ENCODE data around the gene SCUBE3.
A peak's percentile ranks its signal among the peaks of the same experiment; 100 is the strongest.

Gene SCUBE3

GRCh38 chr6:35213824-35214756 is at the start of gene SCUBE3:
SCUBE3 (plus strand) TSS chr6:35213956; CDS start chr6:35214419, 463 bp downstream.
- peak; percentile 44 for DNase-seq
- Mint-ChIP-seq H3K27ac (no peak within 1 kb of the TSS), H3K9me3 (no peaks in the 10 kb centered on the region), H3K4me1 (ENCODE audit: low read depth) (peaks cover 6% of the 10 kb centered on the region), H3K36me3 (ENCODE audit: low read depth) (no peaks in the 10 kb centered on the region), H3K27me3 (peaks cover 75% of the 10 kb centered on the region), H3K4me3 (peak within 1 kb of the TSS; percentile 50)

GRCh38 chr6:35164277-35164676 is 49.5 kb upstream of the SCUBE3 start:
- H3K36me3 Mint-ChIP-seq (ENCODE audit: low read depth), result no peaks in the 10 kb centered on the region
- H3K27ac Mint-ChIP-seq, result no peak overlapping the region
- DNase-seq, result no peak
- H3K4me1 Mint-ChIP-seq (ENCODE audit: low read depth), result peaks cover 2% of the 10 kb centered on the region
- H3K27me3 Mint-ChIP-seq, result peaks cover 27% of the 10 kb centered on the region
- no peak overlapping the region for H3K4me3 Mint-ChIP-seq
- H3K9me3 Mint-ChIP-seq, result no peaks in the 10 kb centered on the region

- no peak overlapping the region for H3K27ac Mint-ChIP-seq
- DNase-seq, result no peak
- peaks cover 2% of the 10 kb centered on the region for H3K4me1 Mint-ChIP-seq (ENCODE audit: low read depth)
- no peaks in the 10 kb centered on the region for H3K36me3 Mint-ChIP-seq (ENCODE audit: low read depth)
- H3K27me3 Mint-ChIP-seq, result peaks cover 27% of the 10 kb centered on the region
- no peak overlapping the region for H3K4me3 Mint-ChIP-seq
- H3K9me3 Mint-ChIP-seq, result peaks cover 4% of the 10 kb centered on the region
Observed at GRCh38 chr6:35164868-35165267, 48.9 kb upstream of the SCUBE3 start.

GRCh38 chr6:35165630-35166071 is 48.1 kb upstream of the SCUBE3 start:
- H3K4me1 Mint-ChIP-seq (ENCODE audit: low read depth), result peaks cover 2% of the 10 kb centered on the region
- H3K9me3 Mint-ChIP-seq, result peaks cover 4% of the 10 kb centered on the region
- peaks cover 27% of the 10 kb centered on the region for H3K27me3 Mint-ChIP-seq
- no peak overlapping the region for H3K27ac Mint-ChIP-seq
- DNase-seq, result no peak
- H3K36me3 Mint-ChIP-seq (ENCODE audit: low read depth), result no peaks in the 10 kb centered on the region
- H3K4me3 Mint-ChIP-seq, result no peak overlapping the region

GRCh38 chr6:35166116-35166515 is 47.6 kb upstream of the SCUBE3 start:
- Mint-ChIP-seq H3K27me3 (peaks cover 27% of the 10 kb centered on the region), H3K4me1 (ENCODE audit: low read depth) (peaks cover 2% of the 10 kb centered on the region), H3K36me3 (ENCODE audit: low read depth) (no peaks in the 10 kb centered on the region), H3K9me3 (peaks cover 4% of the 10 kb centered on the region), H3K27ac (no peak overlapping the region), H3K4me3 (no peak overlapping the region)
- DNase-seq, result no peak

- no peak overlapping the region for H3K4me3 Mint-ChIP-seq
- no peak for DNase-seq
- no peaks in the 10 kb centered on the region for H3K36me3 Mint-ChIP-seq (ENCODE audit: low read depth)
- peaks cover 4% of the 10 kb centered on the region for H3K9me3 Mint-ChIP-seq
- no peak overlapping the region for H3K27ac Mint-ChIP-seq
- H3K4me1 Mint-ChIP-seq (ENCODE audit: low read depth), result peaks cover 2% of the 10 kb centered on the region
- peaks cover 27% of the 10 kb centered on the region for H3K27me3 Mint-ChIP-seq
Observed at GRCh38 chr6:35166520-35166919, 47.2 kb upstream of the SCUBE3 start.

- peaks cover 4% of the 10 kb centered on the region for H3K9me3 Mint-ChIP-seq
- H3K27ac Mint-ChIP-seq, result no peak overlapping the region
- H3K4me1 Mint-ChIP-seq (ENCODE audit: low read depth), result peaks cover 2% of the 10 kb centered on the region
- H3K36me3 Mint-ChIP-seq (ENCODE audit: low read depth), result no peaks in the 10 kb centered on the region
- H3K4me3 Mint-ChIP-seq, result no peak overlapping the region
- peaks cover 26% of the 10 kb centered on the region for H3K27me3 Mint-ChIP-seq
- no peak for DNase-seq
Observed at GRCh38 chr6:35167505-35167904, 46.3 kb upstream of the SCUBE3 start.

GRCh38 chr6:35168461-35168861 is 45.3 kb upstream of the SCUBE3 start:
- Mint-ChIP-seq H3K4me1 (ENCODE audit: low read depth) (peaks cover 2% of the 10 kb centered on the region), H3K27me3 (peaks cover 21% of the 10 kb centered on the region), H3K9me3 (peaks cover 4% of the 10 kb centered on the region), H3K4me3 (no peak overlapping the region), H3K27ac (no peak overlapping the region), H3K36me3 (ENCODE audit: low read depth) (no peaks in the 10 kb centered on the region)
- no peak for DNase-seq

- Mint-ChIP-seq H3K4me1 (ENCODE audit: low read depth) (peaks cover 10% of the 10 kb centered on the region), H3K27ac (no peak overlapping the region), H3K36me3 (ENCODE audit: low read depth) (no peaks in the 10 kb centered on the region), H3K4me3 (no peak overlapping the region), H3K27me3 (peaks cover 13% of the 10 kb centered on the region), H3K9me3 (peaks cover 4% of the 10 kb centered on the region)
- DNase-seq, result no peak
Observed at GRCh38 chr6:35170166-35170565, 43.6 kb upstream of the SCUBE3 start.

GRCh38 chr6:35170891-35171290 is 42.9 kb upstream of the SCUBE3 start:
- Mint-ChIP-seq H3K27me3 (peaks cover 13% of the 10 kb centered on the region), H3K4me3 (no peak overlapping the region), H3K9me3 (peaks cover 4% of the 10 kb centered on the region), H3K4me1 (ENCODE audit: low read depth) (peaks cover 8% of the 10 kb centered on the region), H3K27ac (no peak overlapping the region), H3K36me3 (ENCODE audit: low read depth) (no peaks in the 10 kb centered on the region)
- DNase-seq, result no peak

GRCh38 chr6:35173044-35173426 is 40.7 kb upstream of the SCUBE3 start:
- Mint-ChIP-seq H3K4me3 (no peak overlapping the region), H3K27me3 (peaks cover 3% of the 10 kb centered on the region), H3K9me3 (peaks cover 4% of the 10 kb centered on the region), H3K4me1 (ENCODE audit: low read depth) (peaks cover 8% of the 10 kb centered on the region), H3K36me3 (ENCODE audit: low read depth) (no peaks in the 10 kb centered on the region), H3K27ac (no peak overlapping the region)
- DNase-seq, result no peak

GRCh38 chr6:35173427-35174087 is 40.2 kb upstream of the SCUBE3 start:
- H3K9me3 Mint-ChIP-seq, result peaks cover 4% of the 10 kb centered on the region
- no peak overlapping the region for H3K4me3 Mint-ChIP-seq
- DNase-seq, result no peak
- no peak overlapping the region for H3K27ac Mint-ChIP-seq
- H3K27me3 Mint-ChIP-seq, result peaks cover 3% of the 10 kb centered on the region
- no peaks in the 10 kb centered on the region for H3K36me3 Mint-ChIP-seq (ENCODE audit: low read depth)
- H3K4me1 Mint-ChIP-seq (ENCODE audit: low read depth), result peaks cover 8% of the 10 kb centered on the region

GRCh38 chr6:35174088-35174434 is 39.7 kb upstream of the SCUBE3 start:
- Mint-ChIP-seq H3K4me1 (ENCODE audit: low read depth) (peaks cover 8% of the 10 kb centered on the region), H3K27me3 (peaks cover 3% of the 10 kb centered on the region), H3K4me3 (no peak overlapping the region), H3K27ac (no peak overlapping the region), H3K9me3 (peaks cover 4% of the 10 kb centered on the region), H3K36me3 (ENCODE audit: low read depth) (no peaks in the 10 kb centered on the region)
- no peak for DNase-seq

GRCh38 chr6:35174501-35174900 is 39.3 kb upstream of the SCUBE3 start:
- Mint-ChIP-seq H3K9me3 (peaks cover 3% of the 10 kb centered on the region), H3K4me1 (ENCODE audit: low read depth) (peaks cover 8% of the 10 kb centered on the region), H3K27ac (no peak overlapping the region), H3K4me3 (no peak overlapping the region), H3K27me3 (peaks cover 3% of the 10 kb centered on the region), H3K36me3 (ENCODE audit: low read depth) (no peaks in the 10 kb centered on the region)
- no peak for DNase-seq

All from activated T-cell treated with anti-CD3 and anti-CD28 coated beads, Interleukin-2, amount 50 U/mL, for 24 hours (primary cell).